ENCODE measurements around the gene DCBLD1.

DNA sequence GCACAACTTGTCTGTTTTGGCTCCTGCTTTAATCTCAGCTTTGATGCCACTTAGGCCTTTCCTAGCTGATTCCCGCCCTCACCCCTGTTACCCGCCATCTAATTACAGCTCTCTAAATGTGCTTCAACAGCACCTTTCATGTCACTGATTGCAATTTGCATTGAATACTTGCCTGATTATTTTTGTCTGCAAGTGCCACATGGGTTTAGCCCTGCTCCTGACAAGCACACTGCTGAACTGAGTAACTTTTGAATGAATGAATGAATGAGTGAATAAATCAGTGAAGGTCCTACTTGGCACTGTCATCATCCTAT, 591 bp upstream of the DCBLD1 start:
- no peak for TF ChIP-seq CTCF (IDR thresholded peaks at IDR 0.05)
- TF ChIP-seq POLR2A (IDR thresholded peaks at IDR 0.05): no peak

All from heart left ventricle (tissue), 13 donors.